Activated naive CD8-positive, alpha-beta T cell treated with anti-CD3 and anti-CD28 coated beads for 36 hours (primary cell): ENCODE data around the gene ZBTB7C. TPM values are rescaled to one million over a fixed set of nuclear protein-coding genes. Genes with fewer than 3 reads are reported as not detected.

Experiments used
- DNase-seq: peaks from one replicate; pipeline ENCODE4 v3.0.0; 2021
- H3K27ac Mint-ChIP-seq: one replicate; pipeline ENCODE4 v1.8.0; 2022; ENCODE audit warnings: mild to moderate bottlenecking, moderate library complexity, mixed read lengths
- H3K27me3 Mint-ChIP-seq: one replicate; pipeline ENCODE4 v1.8.0; 2022; ENCODE audit warnings: mild to moderate bottlenecking, mixed read lengths
- H3K36me3 Mint-ChIP-seq: one replicate; pipeline ENCODE4 v1.8.0; 2021; ENCODE audit warnings: mild to moderate bottlenecking, mixed read lengths
- H3K4me1 Mint-ChIP-seq: one replicate; pipeline ENCODE4 v1.8.0; 2021; ENCODE audit warnings: mixed read lengths
- H3K4me3 Mint-ChIP-seq: one replicate; pipeline ENCODE4 v1.8.0; 2022; ENCODE audit warnings: mild to moderate bottlenecking, moderate library complexity, mixed read lengths
- H3K9me3 Mint-ChIP-seq: one replicate; pipeline ENCODE4 v1.8.0; 2022; ENCODE audit warnings: mixed read lengths
- total RNA-seq, 2 experiments: library from RNA; stranded (reverse); gene quantifications; one replicate each; pipeline ENCODE4 v1.2.3, GENCODE V29; 2021

Gene ZBTB7C
- total RNA-seq, 2 experiments from 2014 or later = not detected

DNA sequence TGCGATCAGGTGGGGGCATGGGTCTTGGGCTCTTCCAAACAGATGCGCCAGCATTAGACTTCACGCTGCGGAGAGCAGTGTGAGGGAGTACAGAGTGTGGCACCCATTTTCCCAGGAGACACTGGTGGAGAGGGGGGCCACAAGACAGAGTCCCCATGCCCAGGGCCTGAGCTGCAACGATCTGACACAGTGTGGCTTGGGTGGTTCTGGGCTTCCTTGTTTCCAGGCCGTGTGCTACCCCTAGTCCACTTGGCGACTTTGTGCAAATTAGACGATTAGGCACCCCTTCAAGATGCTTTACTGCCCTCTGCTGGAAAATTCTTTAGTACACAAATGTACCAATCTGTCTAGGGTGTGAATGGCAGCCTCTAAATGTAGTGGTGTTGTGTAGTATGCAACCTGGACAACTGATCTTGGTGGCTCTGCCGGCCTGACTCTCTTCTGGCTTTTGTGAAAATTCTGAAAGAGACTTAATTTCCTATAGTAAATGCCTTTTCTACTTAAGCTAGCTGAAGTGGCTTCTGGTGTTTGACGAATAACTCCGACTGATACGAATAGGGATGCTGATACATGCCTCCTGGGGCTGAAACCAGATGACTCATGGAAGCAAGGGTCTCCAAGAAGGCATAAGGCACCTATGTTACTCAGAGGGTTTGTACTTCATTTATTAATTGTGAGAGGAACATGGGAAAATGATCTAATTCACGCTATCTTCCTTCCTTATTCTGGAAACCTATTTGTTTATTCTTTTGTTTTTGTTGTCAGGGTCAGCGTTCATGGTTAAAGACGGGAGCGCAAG lies 386.5 kb downstream of the ZBTB7C start:
- Mint-ChIP-seq H3K9me3 (no peaks in the 10 kb centered on the region), H3K36me3 (no peaks in the 10 kb centered on the region), H3K4me3 (no peak overlapping the region), H3K27me3 (peaks cover 20% of the 10 kb centered on the region), H3K27ac (no peak overlapping the region), H3K4me1 (peaks cover 8% of the 10 kb centered on the region)
- DNase-seq = no peak

- no peak overlapping the region for H3K4me3 Mint-ChIP-seq
- H3K9me3 Mint-ChIP-seq = no peaks in the 10 kb centered on the region
- DNase-seq = no peak
- H3K36me3 Mint-ChIP-seq = no peaks in the 10 kb centered on the region
- peaks cover 23% of the 10 kb centered on the region for H3K27me3 Mint-ChIP-seq
- peaks cover 8% of the 10 kb centered on the region for H3K4me1 Mint-ChIP-seq
- no peak overlapping the region for H3K27ac Mint-ChIP-seq
Observed at GRCh38 chr18:48022021-48022420, 387.2 kb downstream of the ZBTB7C start.

GRCh38 chr18:48021273-48021914 lies 387.8 kb downstream of the ZBTB7C start:
- H3K27me3 Mint-ChIP-seq = peaks cover 23% of the 10 kb centered on the region
- H3K36me3 Mint-ChIP-seq = no peaks in the 10 kb centered on the region
- H3K4me1 Mint-ChIP-seq = peaks cover 8% of the 10 kb centered on the region
- no peak overlapping the region for H3K27ac Mint-ChIP-seq
- no peak for DNase-seq
- H3K9me3 Mint-ChIP-seq = no peaks in the 10 kb centered on the region
- no peak overlapping the region for H3K4me3 Mint-ChIP-seq

DNA sequence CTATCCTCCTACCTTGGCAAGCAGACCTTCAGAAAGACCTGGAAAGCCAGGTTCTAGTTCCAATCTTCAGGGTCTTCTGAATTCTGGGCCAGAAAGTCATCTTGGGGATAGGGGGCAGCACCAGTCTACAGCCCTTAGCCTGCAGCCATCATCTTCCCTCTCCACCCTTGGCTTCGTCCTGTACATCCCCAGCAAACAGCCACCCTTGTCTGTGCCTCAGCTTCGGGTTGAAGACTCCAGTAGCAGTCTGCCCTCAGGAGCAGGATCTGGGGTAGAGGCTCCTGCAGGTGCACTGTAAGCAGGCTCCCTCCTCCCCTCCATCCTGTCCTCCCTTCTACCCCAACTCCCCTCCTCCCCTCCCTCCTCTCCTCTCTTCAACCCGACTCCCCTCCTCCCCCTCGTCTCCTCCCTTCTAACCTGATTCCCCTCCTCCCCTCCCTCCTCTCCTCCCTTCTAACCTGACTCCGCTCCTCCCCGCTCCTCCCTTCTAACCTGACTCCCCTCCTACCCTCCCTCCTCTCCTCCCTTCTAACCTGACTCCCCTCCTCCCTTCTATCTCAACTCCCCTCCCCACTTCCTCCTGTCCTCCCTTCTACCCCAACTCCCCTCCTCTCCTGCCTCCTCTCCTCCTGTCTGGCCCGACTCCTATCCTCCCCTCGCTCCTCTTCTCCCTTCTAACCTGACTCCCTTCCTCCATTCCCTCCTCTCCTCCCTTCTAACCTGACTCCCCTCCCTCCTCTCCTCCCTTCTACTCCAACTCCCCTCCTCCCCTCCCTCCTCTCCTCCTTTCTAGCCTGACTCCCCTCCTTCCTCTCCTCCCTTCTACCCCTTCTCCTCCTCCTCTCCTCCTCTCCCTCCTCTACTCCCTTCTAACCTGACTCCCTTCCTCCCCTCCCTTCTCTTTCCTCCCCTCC lies 388.6 kb downstream of the ZBTB7C start:
- H3K9me3 Mint-ChIP-seq = no peaks in the 10 kb centered on the region
- H3K27ac Mint-ChIP-seq = no peak overlapping the region
- H3K4me3 Mint-ChIP-seq = no peak overlapping the region
- no peak for DNase-seq
- H3K27me3 Mint-ChIP-seq = peaks cover 23% of the 10 kb centered on the region
- peaks cover 8% of the 10 kb centered on the region for H3K4me1 Mint-ChIP-seq
- no peaks in the 10 kb centered on the region for H3K36me3 Mint-ChIP-seq

- no peak for DNase-seq
- Mint-ChIP-seq H3K4me3 (no peak overlapping the region), H3K4me1 (peaks cover 8% of the 10 kb centered on the region), H3K27ac (no peak overlapping the region), H3K27me3 (peaks cover 26% of the 10 kb centered on the region), H3K36me3 (no peaks in the 10 kb centered on the region), H3K9me3 (peaks cover 2% of the 10 kb centered on the region)
Observed at GRCh38 chr18:48019557-48020325, 389.4 kb downstream of the ZBTB7C start.

DNA sequence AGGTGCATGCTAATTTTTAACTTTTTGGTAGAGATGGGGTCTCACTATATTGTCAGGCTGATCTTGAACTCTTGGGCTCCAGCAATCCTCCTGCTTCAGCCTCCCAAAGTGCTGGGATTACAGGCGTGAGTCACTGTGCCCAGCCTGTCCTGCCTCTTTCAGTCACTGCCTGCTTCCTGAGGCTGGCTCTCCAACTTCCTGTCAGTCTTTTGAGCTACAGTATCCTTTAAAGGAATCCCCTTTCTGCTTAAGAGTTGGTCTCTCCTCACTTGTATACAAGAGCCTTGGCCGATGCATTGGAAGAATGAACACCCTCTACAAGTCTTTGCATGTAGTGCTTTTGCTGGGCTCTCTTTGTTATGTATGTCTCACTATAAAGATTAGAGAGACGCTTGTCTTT lies 390.3 kb downstream of the ZBTB7C start:
- peaks cover 8% of the 10 kb centered on the region for H3K4me1 Mint-ChIP-seq
- peaks cover 30% of the 10 kb centered on the region for H3K27me3 Mint-ChIP-seq
- H3K9me3 Mint-ChIP-seq = peaks cover 6% of the 10 kb centered on the region
- no peak overlapping the region for H3K27ac Mint-ChIP-seq
- no peak for DNase-seq
- H3K4me3 Mint-ChIP-seq = no peak overlapping the region
- no peaks in the 10 kb centered on the region for H3K36me3 Mint-ChIP-seq

DNA sequence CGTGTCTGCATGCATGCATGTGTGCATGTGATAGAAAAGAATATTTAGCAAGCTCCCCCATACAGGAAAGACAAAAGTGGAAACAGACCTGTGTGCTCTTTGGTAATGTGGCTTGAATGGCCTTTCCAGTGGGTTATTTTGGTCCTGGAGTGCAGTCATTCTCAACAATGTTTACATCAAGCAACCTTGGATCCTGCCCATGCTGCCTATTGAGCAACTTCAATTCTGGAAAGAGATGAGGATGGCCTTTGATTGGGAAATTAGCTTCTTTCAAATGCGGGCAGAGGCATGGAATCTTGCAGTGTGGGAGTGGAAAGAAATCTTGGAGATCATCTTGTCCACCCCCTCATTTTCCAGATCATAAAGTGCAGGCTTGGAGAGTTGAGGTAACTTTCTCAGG lies 391.5 kb downstream of the ZBTB7C start:
- Mint-ChIP-seq H3K4me3 (no peak overlapping the region), H3K4me1 (peaks cover 7% of the 10 kb centered on the region), H3K36me3 (no peaks in the 10 kb centered on the region), H3K9me3 (peaks cover 6% of the 10 kb centered on the region), H3K27me3 (peaks cover 23% of the 10 kb centered on the region), H3K27ac (no peak overlapping the region)
- DNase-seq = no peak

DNA sequence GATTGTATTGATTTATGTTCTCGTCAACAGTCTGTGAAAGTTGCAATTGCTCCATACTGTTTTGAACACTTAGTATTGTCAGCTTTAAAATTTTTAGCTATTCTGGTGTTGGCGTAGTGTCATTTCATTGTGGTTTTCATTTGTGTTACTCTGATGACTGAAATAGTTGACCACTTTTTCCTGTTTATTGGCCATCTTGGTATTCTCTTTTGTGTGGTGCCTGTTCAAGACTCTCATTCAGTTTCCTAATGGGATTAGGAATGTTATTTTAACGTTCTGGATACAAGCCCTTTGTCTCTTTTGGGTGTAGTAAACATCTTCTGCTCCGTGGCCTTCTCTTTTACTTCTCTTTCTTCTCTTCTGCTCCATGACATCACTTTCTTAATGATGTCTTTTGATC lies 396.0 kb downstream of the ZBTB7C start:
- Mint-ChIP-seq H3K4me3 (no peak overlapping the region), H3K27ac (no peak overlapping the region), H3K27me3 (peaks cover 19% of the 10 kb centered on the region), H3K36me3 (no peaks in the 10 kb centered on the region), H3K9me3 (peaks cover 6% of the 10 kb centered on the region), H3K4me1 (peaks cover 7% of the 10 kb centered on the region)
- DNase-seq = no peak

DNA sequence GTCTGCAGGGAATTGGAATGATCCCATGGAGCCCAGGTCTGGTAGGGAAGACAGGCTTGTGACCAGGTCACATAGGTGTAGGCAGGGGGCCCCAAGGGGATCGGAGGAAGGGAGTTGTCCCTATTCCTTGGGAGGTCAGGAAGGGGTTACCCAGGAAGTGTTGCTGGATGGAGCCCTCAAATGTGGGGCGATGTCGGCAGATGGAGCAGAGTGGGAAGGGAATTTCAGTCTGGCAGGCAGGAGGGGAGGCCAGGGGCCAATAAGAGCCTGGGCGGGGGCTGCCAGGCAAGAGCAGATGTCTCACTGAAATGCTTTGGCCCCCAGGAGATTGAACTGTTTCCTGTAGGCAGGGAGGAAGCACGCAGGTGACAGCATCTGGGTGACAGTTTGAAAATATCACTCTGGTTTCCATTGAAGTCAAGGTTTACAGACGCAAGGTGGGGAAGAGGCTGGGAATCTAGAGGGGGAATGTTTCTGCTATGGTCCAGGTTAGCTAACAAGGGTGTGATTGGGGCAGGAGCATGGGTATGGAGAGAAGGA lies 397.2 kb downstream of the ZBTB7C start:
- Mint-ChIP-seq H3K9me3 (peaks cover 6% of the 10 kb centered on the region), H3K27me3 (peaks cover 16% of the 10 kb centered on the region), H3K4me1 (peaks cover 7% of the 10 kb centered on the region), H3K36me3 (no peaks in the 10 kb centered on the region), H3K4me3 (no peak overlapping the region), H3K27ac (no peak overlapping the region)
- DNase-seq = no peak

GRCh38 chr18:48010264-48010663 lies 398.9 kb downstream of the ZBTB7C start:
- Mint-ChIP-seq H3K27ac (no peak overlapping the region), H3K4me1 (peaks cover 7% of the 10 kb centered on the region), H3K27me3 (peaks cover 16% of the 10 kb centered on the region), H3K9me3 (peaks cover 6% of the 10 kb centered on the region), H3K4me3 (no peak overlapping the region), H3K36me3 (no peaks in the 10 kb centered on the region)
- no peak for DNase-seq

DNA sequence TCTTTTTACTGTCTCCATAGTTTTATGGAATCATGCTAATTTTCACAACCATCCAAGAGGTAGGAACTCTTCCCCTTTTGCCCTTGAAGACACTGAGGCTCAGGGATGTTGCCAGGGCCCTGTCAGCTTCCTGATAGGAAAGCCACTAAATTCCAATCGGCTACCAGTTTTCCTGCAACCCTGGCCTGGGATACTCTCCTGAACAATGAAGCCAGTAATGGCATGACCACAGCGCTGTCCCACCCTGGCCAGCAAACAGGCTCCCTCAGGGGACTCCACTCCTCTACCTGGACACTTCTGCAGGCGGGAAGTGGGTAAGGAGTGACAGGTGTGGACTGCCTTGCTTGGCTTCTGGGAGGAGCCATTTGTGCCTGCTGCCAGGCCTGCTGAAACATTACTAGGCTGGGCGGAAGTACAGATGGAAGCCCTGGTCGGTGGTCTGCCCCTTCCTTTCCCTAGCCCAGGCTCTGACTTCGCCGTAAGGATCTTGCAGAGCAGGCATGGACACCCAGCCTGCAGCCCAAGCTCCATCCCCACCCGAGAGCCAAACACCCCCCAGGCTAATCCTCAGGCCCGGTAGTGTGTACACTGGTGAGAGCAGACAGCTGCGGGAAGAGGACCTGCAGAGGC lies 400.0 kb downstream of the ZBTB7C start:
- H3K4me3 Mint-ChIP-seq = peak overlapping the region; percentile 68
- peaks cover 8% of the 10 kb centered on the region for H3K4me1 Mint-ChIP-seq
- no peak for DNase-seq
- H3K9me3 Mint-ChIP-seq = no peaks in the 10 kb centered on the region
- H3K27me3 Mint-ChIP-seq = peaks cover 9% of the 10 kb centered on the region
- no peak overlapping the region for H3K27ac Mint-ChIP-seq
- H3K36me3 Mint-ChIP-seq = no peaks in the 10 kb centered on the region

DNA sequence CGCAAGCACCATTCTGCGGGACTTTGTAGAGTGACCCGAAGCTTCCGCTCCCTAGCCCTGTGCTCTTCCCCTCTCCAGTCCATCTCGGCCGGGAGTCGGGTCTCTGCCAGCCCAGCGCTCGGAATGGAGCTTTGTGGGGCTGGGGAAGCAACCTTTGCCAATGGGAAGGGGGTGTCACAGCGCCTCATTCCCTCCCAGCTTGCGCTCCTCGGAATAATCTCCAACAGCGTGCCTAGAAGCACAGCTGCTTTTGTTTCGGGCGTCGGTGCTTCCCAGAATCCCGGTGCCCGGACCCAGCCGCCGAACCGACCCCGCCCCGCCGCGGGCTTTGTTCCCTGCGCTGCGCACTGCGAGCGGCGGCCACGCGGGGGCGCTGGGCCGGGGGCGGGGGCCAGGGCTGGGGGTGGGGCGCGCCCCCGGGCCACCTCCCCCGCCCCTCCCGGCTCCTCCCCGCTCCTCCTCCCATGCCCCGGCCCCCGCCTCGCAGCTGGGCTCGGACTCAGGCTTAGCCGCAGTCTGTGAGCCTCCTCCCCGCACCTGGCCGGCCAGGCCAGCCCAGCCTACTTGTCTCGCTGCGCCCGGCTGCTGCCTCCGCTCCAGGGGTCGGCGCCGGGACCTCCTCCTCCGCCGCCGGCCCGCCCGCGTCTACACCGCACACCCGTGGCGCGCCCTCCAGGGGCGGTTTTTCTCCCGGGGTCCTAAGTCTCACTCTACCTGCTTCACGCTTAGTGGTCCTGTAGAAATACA lies 401.1 kb downstream of the ZBTB7C start:
- no peaks in the 10 kb centered on the region for H3K36me3 Mint-ChIP-seq
- peaks cover 9% of the 10 kb centered on the region for H3K27me3 Mint-ChIP-seq
- no peaks in the 10 kb centered on the region for H3K9me3 Mint-ChIP-seq
- peak; percentile 46 for DNase-seq
- H3K4me1 Mint-ChIP-seq = peaks cover 8% of the 10 kb centered on the region
- peak overlapping the region; percentile 68 for H3K4me3 Mint-ChIP-seq
- no peak overlapping the region for H3K27ac Mint-ChIP-seq

GRCh38 chr18:48007381-48007780 lies 401.8 kb downstream of the ZBTB7C start:
- H3K27me3 Mint-ChIP-seq = peaks cover 9% of the 10 kb centered on the region
- peaks cover 8% of the 10 kb centered on the region for H3K4me1 Mint-ChIP-seq
- H3K4me3 Mint-ChIP-seq = no peak overlapping the region
- H3K36me3 Mint-ChIP-seq = no peaks in the 10 kb centered on the region
- DNase-seq = no peak
- no peaks in the 10 kb centered on the region for H3K9me3 Mint-ChIP-seq
- no peak overlapping the region for H3K27ac Mint-ChIP-seq
